ENCODE results near the gene DHX34. TPM values are rescaled to one million over a fixed set of nuclear protein-coding genes. Genes with fewer than 3 reads are reported as not detected.
"Not testable (repeated sequence)": the region's sequence is repeated elsewhere in the genome, so short reads cannot be mapped to it uniquely, and the experiment has no call there.

DHX34 gene
- total RNA-seq, 1 donor from 2014 or later, result 8.0 TPM

DNA sequence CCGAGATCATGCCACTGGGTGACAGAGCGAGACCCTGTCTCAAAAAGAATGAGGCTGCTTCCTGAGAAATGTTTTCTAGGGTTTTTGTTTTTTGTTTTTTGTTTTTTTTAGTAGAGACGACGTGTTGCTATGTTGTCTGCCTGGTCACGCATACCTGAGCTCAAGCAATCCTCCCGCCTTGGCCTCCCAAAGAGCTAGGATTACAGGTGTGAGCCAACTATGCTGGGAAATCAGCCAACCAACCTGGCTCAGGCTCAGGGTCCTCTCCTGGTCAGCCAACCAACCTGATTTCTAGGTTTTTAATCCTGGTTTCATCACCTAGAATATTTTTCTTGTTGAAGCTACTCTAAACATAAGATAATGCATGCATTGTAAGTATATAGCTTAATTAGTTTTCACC lies 7.8 kb downstream of the DHX34 start:
- DNase-seq (ENCODE audit: missing footprints), result no peak
- intact Hi-C loops (cut with DNase I), result no loop called here
- ATAC-seq, result no peak

DNA sequence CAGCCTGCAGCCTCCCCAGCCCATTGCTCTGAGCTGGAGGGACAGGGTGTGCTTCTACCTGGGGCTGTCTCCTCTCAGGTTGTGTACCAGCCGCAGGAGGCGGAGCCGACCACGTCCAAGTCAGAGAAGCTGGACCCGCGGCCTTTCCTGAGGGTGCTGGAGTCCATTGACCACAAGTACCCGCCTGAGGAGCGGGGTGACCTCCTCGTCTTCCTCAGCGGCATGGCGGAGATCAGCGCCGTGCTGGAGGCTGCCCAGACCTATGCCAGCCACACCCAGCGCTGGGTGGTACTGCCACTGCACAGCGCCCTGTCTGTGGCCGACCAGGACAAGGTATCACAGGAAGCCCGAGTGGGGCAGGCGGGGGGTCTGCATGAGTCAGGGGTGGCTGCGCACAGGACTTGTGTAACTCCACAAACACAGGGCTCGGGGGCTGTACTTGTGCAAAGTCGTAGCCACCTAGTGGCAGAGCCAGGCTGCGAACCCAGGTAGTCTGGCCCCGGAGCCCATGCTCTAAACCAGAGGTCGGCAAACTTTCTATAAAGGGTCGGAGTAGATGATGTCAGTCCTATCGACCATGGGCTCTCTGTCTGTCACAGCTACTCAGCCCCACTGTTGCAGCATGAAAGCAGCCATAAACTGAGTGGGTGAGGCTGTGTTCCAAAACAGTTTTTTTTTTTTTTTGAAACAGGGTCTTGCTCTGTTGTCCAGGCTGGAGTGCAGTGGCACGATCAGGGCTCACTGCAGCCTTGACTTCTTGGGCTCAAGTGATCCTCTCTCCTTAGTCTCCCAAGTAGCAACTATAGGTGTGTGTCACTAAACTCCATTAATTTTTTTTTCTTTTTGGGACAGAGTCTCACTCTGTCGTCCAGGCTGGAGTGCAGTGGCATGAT lies 8.9 kb downstream of the DHX34 start:
- ATAC-seq, result peak; percentile 39
- intact Hi-C loops (cut with DNase I), result no loop called here
- peak; percentile 53 for DNase-seq (ENCODE audit: missing footprints)

DNA sequence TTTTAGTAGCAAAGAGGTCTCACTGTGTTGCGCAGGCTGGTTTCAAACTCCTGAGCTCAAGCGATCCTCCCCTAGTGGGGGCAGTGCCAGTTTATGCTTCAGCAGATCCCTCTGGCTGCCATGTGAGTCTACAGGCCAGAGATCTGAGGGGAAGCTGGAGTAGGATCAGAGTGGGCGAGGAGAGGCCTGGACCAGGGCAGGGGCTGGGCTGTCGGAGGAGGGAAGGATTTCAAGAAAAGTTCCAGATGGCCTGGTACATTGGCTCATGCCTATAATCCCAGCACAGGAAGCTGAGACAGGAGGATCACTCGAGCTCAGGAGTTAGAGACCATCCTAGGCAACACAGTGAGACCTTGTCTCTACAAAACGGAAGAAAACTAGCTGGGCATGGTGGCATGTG lies 9.8 kb downstream of the DHX34 start:
- no peak for ATAC-seq
- no peak for DNase-seq (ENCODE audit: missing footprints)
- intact Hi-C loops (cut with DNase I), result no loop called here

DNA sequence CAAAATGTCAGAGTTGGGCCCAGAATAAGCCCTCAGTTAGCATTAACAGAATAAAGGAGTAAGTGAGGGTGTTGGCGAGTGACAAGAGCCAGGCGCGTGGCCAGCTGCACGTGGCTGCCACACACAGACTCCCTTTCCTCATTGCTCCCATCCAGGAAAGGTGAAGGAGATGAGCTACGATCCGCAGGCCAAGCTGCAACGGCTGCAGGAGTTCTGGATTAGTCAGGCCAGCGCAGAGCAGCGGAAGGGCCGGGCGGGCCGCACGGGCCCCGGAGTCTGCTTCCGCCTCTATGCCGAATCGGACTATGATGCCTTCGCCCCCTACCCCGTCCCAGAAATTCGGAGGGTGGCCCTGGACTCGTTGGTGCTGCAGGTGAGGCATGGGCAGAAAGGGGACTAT lies 13.2 kb downstream of the DHX34 start:
- no peak for ATAC-seq
- intact Hi-C loops (cut with DNase I), result no loop called here
- peak; percentile 47 for DNase-seq (ENCODE audit: missing footprints)

DNA sequence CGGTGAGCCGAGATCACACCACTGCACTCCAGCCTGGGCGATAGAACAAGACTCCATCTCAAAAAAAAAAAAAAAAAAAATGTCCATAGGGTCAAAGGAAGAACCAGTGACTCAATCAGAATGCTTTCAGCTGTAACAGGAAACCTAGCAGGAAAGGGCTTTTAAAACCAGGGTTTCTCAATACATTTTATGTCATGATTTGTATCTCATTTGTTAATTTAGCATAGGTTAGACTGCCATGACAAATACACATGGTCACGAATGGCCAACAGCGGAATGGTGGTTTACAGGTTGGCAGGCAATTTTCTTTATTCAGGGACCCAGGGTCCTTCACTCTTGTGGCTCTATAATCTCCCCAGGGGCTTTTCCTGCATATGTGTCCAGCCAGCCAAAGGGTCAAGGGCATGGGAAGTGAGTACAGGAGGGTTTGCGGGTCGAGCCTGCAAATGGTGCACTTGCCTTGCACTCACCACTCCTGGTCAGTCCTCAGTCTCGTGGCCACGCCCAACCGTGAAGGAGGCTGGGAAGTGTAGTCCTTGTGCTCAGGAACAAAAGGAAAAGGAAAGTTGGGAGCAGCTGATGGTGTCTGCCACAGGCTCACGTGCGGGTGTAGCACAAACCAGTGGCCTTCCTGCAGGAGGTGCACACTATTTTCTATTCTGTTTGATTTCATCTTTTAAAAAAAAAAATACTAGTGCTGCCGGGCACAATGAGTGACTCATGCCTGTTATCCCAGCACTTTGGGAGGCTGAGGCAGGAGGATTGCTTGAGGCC lies 14.8 kb downstream of the DHX34 start:
- ATAC-seq, result peak; percentile 28
- DNase-seq (ENCODE audit: missing footprints), result peak; percentile 39
- intact Hi-C loops (cut with DNase I), result no loop called here

DNA sequence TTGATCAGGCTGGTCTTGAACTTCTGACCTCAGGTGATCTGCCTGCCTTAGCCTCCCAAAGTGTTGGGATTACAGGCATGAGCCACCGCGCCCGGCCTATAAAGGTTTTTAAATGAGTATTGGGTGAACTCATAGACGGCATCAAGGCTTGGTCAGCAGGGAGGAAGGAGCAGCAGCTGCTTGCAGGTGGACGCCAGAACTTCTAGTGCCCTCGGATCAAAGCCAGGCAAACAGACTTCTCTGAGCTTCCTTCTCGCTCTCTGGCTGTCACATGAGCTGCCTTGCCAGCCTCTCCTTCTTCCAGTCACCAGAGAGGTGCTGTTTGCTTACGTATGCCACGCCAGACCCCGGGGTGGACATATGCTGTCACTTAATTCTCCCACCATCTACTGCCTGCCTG lies 16.3 kb downstream of the DHX34 start:
- intact Hi-C loops (cut with DNase I); ATAC-seq; DNase-seq (ENCODE audit: missing footprints): not testable (repeated sequence)

DNA sequence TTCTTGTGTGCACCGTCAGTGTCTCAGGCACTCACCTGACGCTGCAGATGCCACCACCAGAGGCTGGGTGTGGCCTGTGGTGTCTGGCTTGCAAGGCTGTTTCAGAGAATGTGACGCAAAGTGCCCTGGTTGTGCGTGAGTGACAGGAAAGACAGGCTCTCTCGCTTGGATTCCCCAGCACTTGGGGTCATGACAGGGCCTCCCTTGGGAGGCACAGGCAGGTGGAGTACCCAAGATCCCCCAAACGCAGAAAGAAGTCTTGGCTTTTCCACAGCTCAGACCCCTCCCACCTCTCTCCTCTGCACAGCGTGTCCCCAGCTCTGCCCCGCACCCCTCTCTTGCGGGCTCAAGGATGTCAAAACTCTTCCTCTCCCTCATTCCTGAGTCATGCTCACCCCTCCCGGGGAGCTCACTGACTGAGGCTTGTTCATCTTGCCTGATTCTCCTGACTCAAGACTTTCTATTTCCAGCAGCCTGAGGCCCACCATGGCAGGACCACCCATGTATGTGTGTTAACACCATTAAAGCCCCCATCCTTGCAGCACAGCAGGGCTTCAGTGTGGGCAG lies 21.0 kb downstream of the DHX34 start:
- DNase-seq (ENCODE audit: missing footprints) (peak; percentile 83), ATAC-seq (peak; percentile 35)
- intact Hi-C loops (cut with DNase I), result no loop called here

DNA sequence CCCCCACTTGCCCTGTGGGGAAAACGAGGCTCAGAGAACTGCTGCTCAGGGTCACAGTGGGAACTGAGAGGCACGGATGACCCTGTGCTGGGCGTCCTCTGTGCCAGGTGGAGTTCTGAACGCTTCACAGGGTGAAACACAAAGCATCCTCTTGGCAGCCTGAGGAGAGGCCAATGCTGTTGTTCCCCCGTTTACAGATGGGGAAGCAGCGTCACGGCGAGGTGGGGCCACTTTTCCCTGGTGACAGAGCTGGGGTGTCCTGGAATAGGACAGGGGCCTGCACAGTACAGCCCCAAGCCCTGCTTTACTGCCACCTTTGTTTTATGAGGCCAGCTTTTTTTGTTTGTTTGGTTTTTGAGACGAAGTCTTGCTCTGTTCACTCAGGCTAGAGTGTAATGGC lies 22.1 kb downstream of the DHX34 start:
- ATAC-seq, result no peak
- peak; percentile 53 for DNase-seq (ENCODE audit: missing footprints)
- intact Hi-C loops (cut with DNase I), result no loop called here

DNA sequence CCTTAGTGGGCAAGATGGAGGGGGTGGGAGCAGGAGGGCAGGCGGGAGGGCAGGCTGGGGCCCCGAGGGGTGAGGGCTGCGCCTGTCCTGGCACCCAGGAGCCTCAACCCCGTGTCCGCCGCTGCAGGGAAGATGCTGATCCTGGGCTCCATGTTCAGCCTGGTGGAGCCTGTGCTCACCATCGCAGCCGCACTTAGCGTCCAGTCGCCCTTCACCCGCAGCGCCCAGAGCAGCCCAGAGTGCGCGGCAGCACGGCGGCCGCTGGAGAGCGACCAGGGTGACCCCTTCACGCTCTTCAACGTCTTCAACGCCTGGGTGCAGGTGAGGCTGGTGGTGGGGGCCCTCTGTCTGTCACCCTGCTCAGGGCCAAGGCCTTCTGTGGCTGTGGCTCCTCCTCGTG lies 23.5 kb downstream of the DHX34 start:
- intact Hi-C loops (cut with DNase I), result no loop called here
- DNase-seq (ENCODE audit: missing footprints) (peak; percentile 17), ATAC-seq (no peak)

DNA sequence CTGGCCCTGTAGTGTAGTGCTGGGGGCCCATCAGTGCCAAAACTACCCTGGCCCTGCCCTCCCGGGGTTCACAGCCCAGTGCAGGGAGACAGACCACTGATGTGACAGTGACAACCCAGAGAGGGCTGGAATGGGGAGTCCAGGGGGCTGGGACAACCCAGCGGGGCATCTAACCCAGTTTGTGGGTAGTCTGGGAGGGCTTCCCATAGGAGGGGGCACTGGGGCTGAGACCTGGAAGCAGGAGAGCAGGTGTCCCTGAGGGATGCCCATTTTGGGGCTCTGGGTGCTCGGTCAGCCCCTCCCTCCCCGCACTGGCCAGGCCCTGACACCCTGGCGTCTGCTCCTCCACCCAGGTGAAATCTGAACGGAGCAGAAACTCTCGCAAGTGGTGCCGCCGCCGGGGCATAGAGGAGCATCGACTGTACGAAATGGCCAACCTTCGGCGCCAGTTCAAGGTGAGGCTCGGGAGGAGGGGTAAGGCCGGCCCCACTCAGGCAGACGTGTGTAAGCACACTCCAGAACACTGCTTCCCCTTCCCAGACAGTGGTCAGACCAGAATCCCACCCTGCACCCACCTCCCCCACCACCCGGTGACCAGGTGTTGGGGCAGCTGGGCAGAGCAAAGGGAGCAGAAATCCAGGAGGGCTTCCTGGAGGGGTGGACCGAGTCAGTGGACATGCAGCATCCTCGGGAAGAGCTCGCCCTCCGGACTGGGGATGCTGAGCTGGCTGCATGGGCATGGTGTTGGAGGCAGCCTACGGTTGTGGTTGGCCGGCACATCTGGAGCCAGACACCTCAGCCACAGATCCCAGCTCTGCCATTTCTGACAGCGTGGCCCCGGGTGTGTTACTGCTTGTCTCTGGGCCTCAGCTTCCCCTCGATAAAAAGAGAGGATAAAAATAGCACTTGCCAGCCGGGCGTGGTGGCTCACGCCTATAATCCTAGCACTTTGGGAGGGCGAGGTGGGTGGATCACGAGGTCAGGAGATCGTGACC lies 24.4 kb downstream of the DHX34 start:
- DNase-seq (ENCODE audit: missing footprints) (no peak), ATAC-seq (no peak)
- intact Hi-C loops (cut with DNase I), result no loop called here

DNA sequence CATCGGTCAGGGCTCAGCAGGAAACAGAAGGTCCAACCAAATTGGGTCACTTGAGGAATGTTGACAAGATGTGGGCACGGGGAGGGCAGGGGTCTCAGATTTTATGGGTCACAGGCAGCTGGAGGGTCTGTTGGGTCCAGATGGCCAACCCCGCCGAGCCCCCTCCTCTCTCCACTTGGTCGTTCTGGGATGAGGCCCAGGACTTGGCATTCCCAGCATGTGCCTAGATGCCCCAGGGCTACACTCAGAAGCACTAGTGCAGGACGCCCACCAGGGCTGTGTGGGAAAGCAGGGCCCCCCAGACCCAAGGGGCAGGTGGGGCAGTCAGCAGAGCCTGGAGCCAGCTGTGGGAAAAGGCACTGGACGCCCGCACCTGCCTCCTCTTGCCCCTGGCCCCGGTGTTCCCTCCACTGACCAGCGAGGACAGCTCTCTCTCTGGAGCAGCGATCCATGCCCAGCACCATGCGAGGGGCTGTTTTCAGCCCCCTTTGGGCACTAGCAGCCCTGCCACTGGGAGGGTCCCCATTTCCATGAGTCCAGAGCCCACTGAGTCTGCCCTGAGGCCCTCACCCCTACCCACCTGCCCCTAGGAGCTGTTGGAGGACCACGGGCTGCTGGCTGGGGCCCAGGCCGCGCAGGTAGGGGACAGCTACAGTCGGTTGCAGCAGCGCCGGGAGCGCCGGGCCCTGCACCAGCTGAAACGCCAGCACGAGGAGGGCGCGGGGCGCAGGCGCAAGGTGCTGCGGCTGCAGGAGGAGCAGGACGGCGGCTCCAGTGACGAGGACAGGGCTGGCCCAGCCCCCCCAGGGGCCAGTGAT lies 26.0 kb downstream of the DHX34 start:
- DNase-seq (ENCODE audit: missing footprints), result peak; percentile 25
- no peak for ATAC-seq
- intact Hi-C loops (cut with DNase I), result no loop called here

DNA sequence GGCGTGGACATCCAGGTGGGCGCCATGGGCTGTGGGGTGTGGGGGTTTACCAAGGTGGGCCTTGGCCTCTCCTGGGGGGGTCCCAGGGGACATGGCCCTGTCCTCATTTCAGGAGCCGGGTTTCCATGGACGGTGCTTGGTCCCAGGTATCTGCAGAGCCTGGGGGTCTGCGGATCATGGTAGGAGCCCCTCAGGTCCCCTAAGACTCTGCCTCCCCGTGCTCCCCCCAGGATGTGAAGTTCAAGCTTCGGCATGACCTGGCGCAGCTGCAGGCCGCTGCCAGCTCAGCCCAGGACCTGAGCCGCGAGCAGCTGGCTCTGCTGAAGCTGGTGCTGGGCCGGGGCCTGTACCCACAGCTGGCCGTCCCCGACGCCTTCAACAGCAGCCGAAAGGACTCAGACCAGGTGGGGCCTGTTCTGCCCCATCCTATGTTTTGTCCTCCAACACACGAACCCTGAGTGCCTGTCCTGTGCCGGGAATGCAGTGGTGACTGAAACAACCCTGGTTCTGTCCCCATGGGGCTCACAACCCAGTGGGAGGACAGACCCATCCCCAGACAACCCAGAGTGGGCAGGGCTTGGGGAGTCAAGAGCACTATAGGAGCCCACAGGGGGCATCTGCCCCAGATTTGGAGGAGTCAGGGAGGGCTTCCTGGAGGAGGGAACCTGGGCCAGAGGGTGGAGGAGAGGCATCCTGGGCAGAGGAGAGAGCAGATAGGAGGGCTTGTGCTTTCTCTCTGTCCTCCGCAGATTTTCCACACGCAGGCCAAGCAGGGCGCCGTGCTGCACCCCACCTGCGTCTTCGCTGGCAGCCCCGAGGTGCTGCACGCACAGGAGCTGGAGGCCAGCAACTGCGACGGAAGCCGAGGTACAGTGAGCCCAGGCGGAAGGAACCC lies 26.8 kb downstream of the DHX34 start:
- DNase-seq (ENCODE audit: missing footprints), result peak; percentile 26
- intact Hi-C loops (cut with DNase I), result no loop called here
- no peak for ATAC-seq

DNA sequence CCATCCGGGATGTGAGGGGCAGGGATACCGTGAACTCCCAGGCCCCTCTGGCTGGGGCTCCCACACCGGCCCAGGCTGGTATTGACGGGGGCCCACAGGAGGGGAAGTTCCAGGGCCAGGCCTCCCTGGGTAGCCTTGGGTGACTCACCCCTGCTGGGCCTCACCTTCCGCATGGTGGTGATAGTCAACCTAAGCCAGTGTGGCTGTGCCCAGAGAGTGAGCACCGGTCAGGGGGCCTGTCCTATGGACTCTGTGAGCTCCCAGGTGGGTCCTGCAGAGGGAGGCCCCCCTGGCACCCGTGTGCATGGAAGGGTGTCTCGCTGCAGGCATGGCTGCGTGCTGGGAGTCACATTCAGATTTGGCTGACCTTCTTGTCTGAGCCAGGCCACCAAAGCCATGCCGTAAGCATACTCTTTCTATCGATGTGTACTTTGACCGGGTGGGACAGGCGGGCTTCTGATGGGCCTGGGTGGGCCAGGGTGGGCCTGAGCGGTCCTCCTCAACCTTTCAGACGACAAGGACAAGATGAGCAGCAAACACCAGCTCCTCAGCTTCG lies 27.6 kb downstream of the DHX34 start:
- intact Hi-C loops (cut with DNase I), result no loop called here
- peak; percentile 57 for DNase-seq (ENCODE audit: missing footprints)
- no peak for ATAC-seq

DNA sequence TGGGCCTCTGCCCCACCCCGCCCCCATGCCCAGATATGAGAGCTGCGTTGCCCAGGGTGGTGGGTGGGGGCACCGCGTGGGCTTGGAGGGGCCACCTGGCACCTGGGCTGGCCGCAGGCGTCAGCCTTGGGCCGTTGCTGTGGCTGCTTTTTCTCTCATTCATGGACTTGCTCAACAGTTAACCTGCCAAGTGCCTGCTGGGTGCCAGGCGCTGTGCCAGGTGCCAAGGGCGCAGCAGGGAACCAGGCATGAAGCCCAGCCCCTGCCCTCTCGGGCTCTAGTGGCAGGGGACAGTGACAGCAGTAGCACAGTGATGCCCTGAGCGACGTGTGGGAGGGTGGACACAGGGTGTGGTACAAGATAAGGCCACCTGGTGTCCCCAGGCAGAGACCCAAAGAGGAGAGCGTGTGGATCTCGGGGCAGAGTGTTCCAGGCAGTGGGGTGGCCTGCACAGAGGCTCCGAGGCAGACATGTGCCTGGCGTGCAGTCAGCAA lies 28.1 kb downstream of the DHX34 start:
- ATAC-seq, result peak; percentile 95
- intact Hi-C loops (cut with DNase I), result no loop called here
- peak; percentile 80 for DNase-seq (ENCODE audit: missing footprints)

DNA sequence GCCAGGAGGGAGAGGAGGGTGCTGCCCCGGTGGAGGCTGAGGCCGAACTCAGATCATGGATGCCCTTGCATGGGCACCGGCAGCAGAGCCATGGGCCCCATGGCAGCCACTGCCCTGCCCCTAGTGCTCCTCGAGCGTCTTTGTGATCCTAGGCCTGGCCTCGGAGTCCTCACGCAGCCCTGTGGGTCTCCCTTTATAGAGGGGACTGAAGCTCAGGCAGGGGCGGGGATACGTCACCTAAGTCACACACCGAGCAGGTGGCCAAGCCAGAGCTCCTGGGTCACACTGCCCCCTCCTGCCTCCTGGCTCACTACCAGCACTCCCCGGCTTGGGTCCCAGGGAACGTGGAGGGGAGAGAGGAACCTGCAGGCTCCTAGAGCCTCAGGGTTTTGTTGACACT lies 28.7 kb downstream of the DHX34 start:
- intact Hi-C loops (cut with DNase I), result no loop called here
- ATAC-seq, result no peak
- peak; percentile 44 for DNase-seq (ENCODE audit: missing footprints)

DNA sequence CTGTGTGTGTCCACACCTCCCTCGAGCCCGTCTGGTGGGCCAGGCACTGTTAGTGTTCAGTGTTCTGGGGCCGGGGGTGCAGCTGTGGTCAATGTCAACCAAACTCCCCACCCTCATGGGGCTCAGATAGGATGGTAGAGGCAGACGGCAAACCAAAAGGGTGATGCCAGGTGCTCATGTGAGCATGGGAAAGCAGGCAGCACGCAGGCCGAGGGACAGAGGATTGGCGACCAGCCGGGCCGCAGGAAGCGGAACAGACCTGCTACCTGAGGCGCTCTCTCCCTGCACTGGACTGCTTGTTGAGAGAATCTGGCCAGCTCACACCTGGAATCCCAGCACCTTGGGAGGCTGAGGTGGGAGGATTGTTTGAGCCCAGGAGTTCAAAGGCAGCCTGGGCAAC lies 29.1 kb downstream of the DHX34 start:
- no peak for ATAC-seq
- intact Hi-C loops (cut with DNase I), result no loop called here
- DNase-seq (ENCODE audit: missing footprints), result no peak

Data from Right ventricle myocardium inferior (tissue), 1 donor.